Stimulated activated CD4-positive, alpha-beta T cell treated with anti-CD3 and anti-CD28 coated beads, Interleukin-1b, Interleukin-23, amount 100 ng/mL, for 24 hours (primary cell): ENCODE results near the gene APLF.
"Not testable (repeated sequence)": the region's sequence is repeated elsewhere in the genome, so short reads cannot be mapped to it uniquely, and the experiment has no call there.

Experiments used
- DNase-seq, 4 experiments: peaks; one replicate each; pipeline ENCODE4 v3.0.0-alpha.2; 2020; ENCODE audit warnings: low read depth in 4 of 4, low spot score in 1 of 4

Gene APLF

GRCh38 chr2:68574202-68574791, 106.9 kb downstream of the APLF start:
- DNase-seq: no peak

- no peak for DNase-seq
These were observed 109.8 kb downstream of the APLF start for GRCh38 chr2:68577183-68577582.

DNA sequence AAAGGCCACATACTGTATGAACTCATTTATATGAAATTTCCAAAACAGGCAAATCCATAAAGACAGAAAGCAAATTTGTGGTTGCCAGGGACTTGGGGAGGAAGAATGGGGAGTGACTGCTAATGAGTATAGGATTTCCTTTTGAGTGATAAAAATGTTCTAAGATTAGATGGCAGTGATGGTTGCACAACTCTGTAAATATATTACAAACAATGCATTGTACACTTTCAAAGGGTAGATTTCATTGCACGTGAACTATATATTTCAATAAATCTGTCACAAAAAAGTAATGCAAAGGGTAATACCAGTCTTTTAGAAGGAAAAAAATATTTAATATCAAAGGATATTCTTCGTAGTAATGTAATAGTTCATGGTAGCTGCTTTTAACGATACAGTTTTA, 112.3 kb downstream of the APLF start:
- DNase-seq: no peak

GRCh38 chr2:68588589-68588988, 121.2 kb downstream of the APLF start:
- no peak for DNase-seq

- no peak for DNase-seq
These were observed 122.6 kb downstream of the APLF start for GRCh38 chr2:68589963-68590362.

DNA sequence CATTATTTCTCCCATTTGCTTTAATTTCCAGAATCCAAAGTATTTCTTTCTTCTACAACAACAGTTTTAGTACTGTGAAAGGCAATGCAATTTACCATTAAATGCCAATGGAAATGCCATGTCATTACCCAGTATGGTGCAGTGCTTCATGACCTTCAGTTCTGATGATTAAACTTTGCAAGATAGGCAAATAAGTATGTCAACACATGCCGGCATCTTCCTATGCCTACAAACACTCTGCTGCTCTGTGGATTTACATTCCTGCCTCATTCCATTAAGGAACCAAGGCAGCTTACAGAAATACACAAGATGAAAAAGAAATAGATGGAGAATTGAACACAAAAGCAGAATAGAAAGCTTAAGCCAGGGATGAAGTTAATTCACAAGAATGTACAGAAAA, 123.3 kb downstream of the APLF start:
- DNase-seq: no peak

- DNase-seq: no peak
These were observed 123.8 kb downstream of the APLF start for GRCh38 chr2:68591225-68591624.

- no peak for DNase-seq
These were observed 126.7 kb downstream of the APLF start for GRCh38 chr2:68594041-68594440.

DNA sequence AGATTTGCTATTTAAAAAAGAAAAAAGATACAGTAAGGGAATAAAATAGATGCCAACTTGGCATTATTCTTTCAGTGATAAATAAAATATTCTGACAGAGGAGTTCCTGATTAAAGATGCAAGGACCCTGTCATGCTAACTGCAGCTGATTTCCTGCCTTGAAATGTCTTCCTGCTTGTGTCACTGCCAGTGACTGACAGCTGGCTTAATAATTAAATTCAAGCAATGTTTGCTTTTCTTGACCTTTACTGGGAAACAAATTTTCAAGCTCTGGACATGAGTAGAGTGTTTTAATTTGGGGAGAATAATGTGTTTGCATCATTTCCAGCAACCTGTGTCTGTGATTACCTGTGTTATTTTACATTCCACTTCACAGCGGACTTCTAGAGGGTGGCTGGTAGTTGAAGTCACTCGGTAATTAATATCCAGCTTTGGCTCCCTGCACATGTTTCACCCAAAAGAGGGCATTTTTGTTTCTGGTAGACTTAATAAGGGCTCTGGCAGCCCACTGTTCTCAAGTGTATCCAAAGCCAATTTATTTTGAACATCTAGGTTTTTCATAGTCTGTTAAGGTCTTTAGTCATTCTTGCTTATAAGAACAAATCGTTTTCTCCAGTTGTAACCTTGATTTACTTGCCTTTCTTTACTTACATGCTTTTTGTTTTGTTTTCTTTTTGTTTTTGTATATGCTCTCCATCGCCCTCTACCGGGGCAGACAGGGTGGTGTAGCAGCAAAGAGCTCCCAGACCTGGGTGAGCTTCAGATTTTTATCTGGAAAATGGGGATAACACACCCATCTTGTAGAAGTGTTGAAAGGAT, 127.5 kb downstream of the APLF start:
- peak; percentile 11 to 19 (median 13) for DNase-seq

- not testable (repeated sequence) for DNase-seq
These were observed 128.1 kb downstream of the APLF start for GRCh38 chr2:68595493-68595785.

DNA sequence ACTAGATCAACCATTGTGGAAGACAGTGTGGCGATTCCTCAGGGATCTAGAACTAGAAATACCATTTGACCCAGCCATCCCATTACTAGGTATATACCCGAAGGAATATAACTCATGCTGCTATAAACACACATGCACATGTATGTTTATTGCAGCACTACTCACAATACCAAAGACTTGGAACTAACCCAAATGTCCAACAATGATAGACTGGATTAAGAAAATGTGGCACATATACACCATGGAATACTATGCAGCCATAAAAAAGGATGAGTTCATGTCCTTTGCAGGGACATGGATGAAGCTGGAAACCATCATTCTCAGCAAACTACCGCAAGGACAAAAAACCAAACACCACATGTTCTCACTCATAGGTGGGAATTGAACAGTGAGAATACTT, 133.1 kb downstream of the APLF start:
- DNase-seq: not testable (repeated sequence)

- DNase-seq: no peak
These were observed 135.7 kb downstream of the APLF start for GRCh38 chr2:68603059-68603458.

DNA sequence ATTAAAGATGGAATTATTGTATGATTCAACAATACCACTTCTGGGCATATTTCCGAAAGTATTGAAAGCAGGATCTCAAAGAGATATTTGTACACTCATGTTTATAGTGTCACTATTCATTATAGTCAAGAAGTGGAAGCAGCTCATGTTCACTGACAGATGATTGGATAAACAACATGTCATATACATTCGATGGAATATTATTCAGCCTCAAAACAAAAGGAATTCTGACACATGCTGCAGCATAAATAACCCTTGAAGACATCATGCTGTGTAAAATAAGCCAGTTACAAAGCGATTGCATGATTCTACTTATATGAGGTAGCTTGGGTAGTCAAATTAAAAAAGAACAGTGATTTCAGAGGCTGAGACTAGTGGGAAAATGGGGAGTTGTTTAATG, 136.7 kb downstream of the APLF start:
- DNase-seq: no peak

DNA sequence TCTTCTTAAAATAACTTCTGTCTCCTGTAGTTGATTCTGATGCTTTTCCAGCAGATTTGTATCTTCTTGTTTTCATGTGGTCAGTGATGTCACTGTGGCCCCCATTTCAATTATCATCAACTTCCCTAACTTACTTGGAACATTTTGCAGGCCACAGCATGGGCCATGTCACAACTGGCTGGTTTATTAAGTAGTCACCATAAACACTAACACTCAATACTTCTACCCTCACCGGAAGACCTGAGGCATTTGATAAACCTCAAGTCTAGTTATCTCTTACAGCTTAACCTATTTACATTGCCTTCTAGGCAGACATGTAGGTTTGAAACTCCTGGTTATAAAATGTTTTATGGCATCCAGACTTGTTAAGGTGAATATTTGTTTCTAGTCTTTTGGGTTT, 138.6 kb downstream of the APLF start:
- DNase-seq: no peak

- DNase-seq: no peak
These were observed 139.4 kb downstream of the APLF start for GRCh38 chr2:68606759-68607158.

- DNase-seq: no peak
These were observed 140.5 kb downstream of the APLF start for GRCh38 chr2:68607837-68608236.

DNA sequence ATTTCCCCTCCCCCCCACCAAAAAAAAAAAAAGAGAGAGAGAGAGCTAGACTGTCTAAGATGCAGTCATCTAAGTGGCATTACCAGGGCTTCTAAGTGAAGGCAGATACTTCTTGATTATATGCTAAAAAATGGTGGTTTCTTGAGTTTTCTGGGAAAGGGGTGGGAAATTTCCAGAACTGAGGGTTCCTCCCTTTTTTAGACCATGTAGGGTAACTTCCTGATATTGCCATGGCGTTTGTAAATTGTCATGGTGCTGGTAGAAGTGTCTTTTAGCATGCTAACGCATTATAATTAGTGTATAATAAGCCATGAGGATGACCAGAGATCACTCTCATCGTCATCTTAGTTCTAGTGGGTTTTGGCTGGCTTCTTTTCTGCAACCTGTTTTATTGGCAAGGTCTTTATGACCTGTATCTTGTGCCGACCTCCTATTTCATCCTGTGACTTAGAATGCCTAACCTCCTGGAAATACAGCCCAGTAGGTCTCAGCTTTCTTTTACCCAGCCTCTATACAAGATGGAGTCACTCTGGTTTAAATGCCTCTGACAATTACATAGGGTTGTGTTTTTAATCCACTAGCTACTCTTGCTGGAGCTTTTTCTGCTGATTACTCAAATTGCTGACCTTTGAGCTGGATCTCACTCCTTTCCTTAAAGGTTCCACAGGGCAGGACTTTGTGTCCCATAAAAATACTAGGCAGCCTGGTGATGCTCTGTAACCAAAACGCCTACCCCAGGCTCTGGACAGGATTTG, 145.6 kb downstream of the APLF start:
- no peak for DNase-seq

DNA sequence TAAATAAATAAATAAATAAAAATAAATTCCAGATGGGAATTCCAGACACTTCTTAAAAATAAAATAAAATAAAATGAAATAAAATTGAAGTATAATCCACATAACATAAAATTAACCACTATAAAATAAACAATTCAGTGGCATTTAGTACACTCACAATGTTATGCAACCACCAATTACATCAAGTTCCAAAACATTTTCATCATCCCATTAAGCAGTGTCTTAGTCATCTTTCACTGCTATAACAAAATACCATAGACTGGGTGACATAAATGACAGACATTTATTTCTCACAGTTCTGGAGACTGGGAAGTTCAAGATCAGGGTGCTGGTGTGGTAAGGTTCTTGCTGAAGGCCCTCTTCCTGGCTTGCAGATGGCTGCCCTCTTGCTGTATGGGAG, 153.4 kb downstream of the APLF start:
- no peak for DNase-seq

DNA sequence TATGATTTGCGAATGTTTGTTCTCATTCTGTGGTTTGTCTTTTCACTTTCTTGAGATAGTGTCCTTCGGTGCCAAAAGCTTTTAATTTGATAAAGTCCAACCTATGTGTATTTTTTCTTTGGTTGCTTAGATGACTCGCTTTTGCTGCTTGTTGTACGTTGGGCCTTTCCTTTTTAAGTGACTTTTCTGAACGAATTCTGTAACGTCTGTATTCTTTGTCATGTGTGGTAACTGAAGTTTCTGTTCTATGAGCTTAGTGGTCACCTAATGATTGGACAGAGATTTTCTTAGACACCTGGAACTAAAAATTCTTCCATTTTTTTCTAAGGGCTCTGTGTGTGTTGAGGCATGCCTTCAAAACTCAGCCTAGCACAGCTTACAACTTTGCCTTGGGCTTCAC, 156.4 kb downstream of the APLF start:
- DNase-seq: no peak

DNA sequence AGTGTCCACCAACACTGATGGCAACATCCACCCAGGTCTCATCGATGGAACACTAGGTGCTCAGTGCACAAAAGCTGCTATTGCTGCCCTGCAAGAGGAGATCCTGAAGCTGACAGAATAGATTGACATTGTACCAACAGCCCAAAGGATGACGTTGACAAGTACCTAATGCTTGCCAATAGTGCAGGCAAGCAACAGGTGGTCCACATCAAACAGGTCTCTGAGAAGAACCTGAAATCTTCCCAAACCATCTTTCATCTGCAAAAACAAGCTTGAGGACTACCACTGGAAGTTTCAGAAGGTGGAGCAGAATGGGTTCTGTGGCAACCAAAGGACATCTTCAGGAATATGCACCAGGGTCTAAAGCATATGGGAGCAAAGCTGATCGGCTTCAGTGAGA, 160.2 kb downstream of the APLF start:
- no peak for DNase-seq
